HEK293T (cell line): ENCODE results near the gene AIF1L.

Experiments
- ARNT ChIP-seq: fragments of 450-650 bp; IDR thresholded peaks from 2 replicates; pipeline ENCODE4 v1.6.1; 2017; ENCODE audit warnings: mild to moderate bottlenecking
- CTBP1 ChIP-seq: fragments of 450-650 bp; IDR thresholded peaks from 2 replicates; pipeline ENCODE4 v1.6.1; 2016; ENCODE audit warnings: borderline replicate concordance
- ELF4 ChIP-seq: fragments of 450-650 bp; IDR thresholded peaks from 2 replicates; pipeline ENCODE4 v1.6.1; 2017; ENCODE audit warnings: antibody characterized with exemption
- FOXA1 ChIP-seq: fragments of 450-650 bp; IDR thresholded peaks from 2 replicates; pipeline ENCODE4 v1.6.1; 2016; ENCODE audit warnings: mild to moderate bottlenecking
- FOXK2 ChIP-seq: fragments of 450-650 bp; IDR thresholded peaks from 2 replicates; pipeline ENCODE4 v1.6.1; 2016; ENCODE audit warnings: mild to moderate bottlenecking
- FOXM1 ChIP-seq: fragments of 450-650 bp; IDR thresholded peaks from 2 replicates; pipeline ENCODE4 v1.6.1; 2017; ENCODE audit warnings: mild to moderate bottlenecking, borderline replicate concordance
- HDGF ChIP-seq: fragments of 450-650 bp; IDR thresholded peaks from 2 replicates; pipeline ENCODE4 v1.6.1; 2017; ENCODE audit warnings: antibody characterized with exemption, borderline replicate concordance
- L3MBTL2 ChIP-seq: fragments of 450-650 bp; conservative IDR thresholded peaks from 2 replicates; pipeline ENCODE4 v1.6.1; 2016; ENCODE audit warnings: mild to moderate bottlenecking
- NFRKB ChIP-seq: fragments of 450-650 bp; IDR thresholded peaks from 2 replicates; pipeline ENCODE4 v1.6.1; 2016; ENCODE audit warnings: mild to moderate bottlenecking, moderate library complexity
- SP1 ChIP-seq: fragments of 450-650 bp; IDR thresholded peaks from 2 replicates; pipeline ENCODE4 v1.6.1; 2017

GRCh38 chr9:131094622-131095021, 1.7 kb upstream of the AIF1L start:
- TF ChIP-seq ARNT = no peak
- TF ChIP-seq FOXM1 = no peak
- TF ChIP-seq ELF4 = no peak
- no peak for TF ChIP-seq FOXK2
- TF ChIP-seq FOXA1 = no peak
- TF ChIP-seq CTBP1 = no peak
- TF ChIP-seq SP1 = no peak
- TF ChIP-seq NFRKB = no peak
- no peak for TF ChIP-seq HDGF
- no peak for TF ChIP-seq L3MBTL2
